ENCODE measurements around the gene DEAF1. TPM values are rescaled to one million over a fixed set of nuclear protein-coding genes. Genes with fewer than 3 reads are reported as not detected.

DEAF1 gene
- total and polyA plus RNA-seq, 10 of the 15 experiments (the other 5 are each of a cell fraction or from before 2014, with no cell fraction given): 0.68 to 51.3 (median 25.9) TPM

- TF ChIP-seq ZNF687 (IDR thresholded peaks at IDR 0.05) (peak; percentile 45; the same call in 1 of the 2 replicates), KLF5 (IDR thresholded peaks at IDR 0.05; ENCODE audit: partially characterized antibody) (no peak), PAX5 (IDR thresholded peaks at IDR 0.05; ENCODE audit: borderline replicate concordance, low read depth, low read length) (no peak), TCF3 (IDR thresholded peaks at IDR 0.05; ENCODE audit: borderline replicate concordance, insufficient read depth, low read depth, low read length) (0 out of 2 replicates have a peak, but pooled peaks have one; percentile 30), ETV6 (conservative IDR thresholded peaks at IDR 0.05 in 1 of 2, IDR thresholded peaks at IDR 0.05 in 1 of 2; ENCODE audit: borderline replicate concordance in 1 of 2, low read depth in 1 of 2) (no peak), TBL1XR1 (IDR thresholded peaks at IDR 0.05; ENCODE audit: low read depth, low read length) (no peak), ZNF384 (IDR thresholded peaks at IDR 0.05; ENCODE audit: borderline replicate concordance, low read depth, low read length) (peak; percentile 47; the same call in 1 of the 2 replicates), SUZ12 (IDR thresholded peaks at IDR 0.05; ENCODE audit: unreplicated experiment) (no peak), RELA (IDR thresholded peaks at IDR 0.05; ENCODE audit: borderline replicate concordance, partially characterized antibody) (no peak), FOXM1 (IDR thresholded peaks at IDR 0.05; ENCODE audit: low read depth, low read length) (no peak), SUPT20H (IDR thresholded peaks at IDR 0.05; ENCODE audit: borderline replicate concordance, control insufficient read depth, low read depth, low read length) (no peak), JUND (IDR thresholded peaks at IDR 0.05; ENCODE audit: low read depth, low read length) (no peak), HCFC1 (IDR thresholded peaks at IDR 0.05; ENCODE audit: low read length) (no peak), SMAD5 (IDR thresholded peaks at IDR 0.05; ENCODE audit: low read depth) (no peak), IKZF2 (IDR thresholded peaks at IDR 0.05) (no peak; a peak in 1 of 4 replicates), MEF2A (IDR thresholded peaks at IDR 0.05; ENCODE audit: insufficient read depth, low read depth, low read length) (no peak), TCF12 (IDR thresholded peaks at IDR 0.05; ENCODE audit: low read depth, low read length) (peak; percentile 67; the same call in 1 of the 2 replicates), GATAD2B (conservative IDR thresholded peaks at IDR 0.05; ENCODE audit: low read depth) (no peak), SP1 (IDR thresholded peaks at IDR 0.05; ENCODE audit: low read depth, low read length) (no peak), DPF2 (IDR thresholded peaks at IDR 0.05) (no peak)
- TF ChIP-seq, protein P1, sequence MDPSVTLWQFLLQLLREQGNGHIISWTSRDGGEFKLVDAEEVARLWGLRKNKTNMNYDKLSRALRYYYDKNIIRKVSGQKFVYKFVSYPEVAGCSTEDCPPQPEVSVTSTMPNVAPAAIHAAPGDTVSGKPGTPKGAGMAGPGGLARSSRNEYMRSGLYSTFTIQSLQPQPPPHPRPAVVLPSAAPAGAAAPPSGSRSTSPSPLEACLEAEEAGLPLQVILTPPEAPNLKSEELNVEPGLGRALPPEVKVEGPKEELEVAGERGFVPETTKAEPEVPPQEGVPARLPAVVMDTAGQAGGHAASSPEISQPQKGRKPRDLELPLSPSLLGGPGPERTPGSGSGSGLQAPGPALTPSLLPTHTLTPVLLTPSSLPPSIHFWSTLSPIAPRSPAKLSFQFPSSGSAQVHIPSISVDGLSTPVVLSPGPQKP (IDR thresholded peaks at IDR 0.05; ENCODE audit: low read depth, low read length): no peak
- TF ChIP-seq, protein P2, sequence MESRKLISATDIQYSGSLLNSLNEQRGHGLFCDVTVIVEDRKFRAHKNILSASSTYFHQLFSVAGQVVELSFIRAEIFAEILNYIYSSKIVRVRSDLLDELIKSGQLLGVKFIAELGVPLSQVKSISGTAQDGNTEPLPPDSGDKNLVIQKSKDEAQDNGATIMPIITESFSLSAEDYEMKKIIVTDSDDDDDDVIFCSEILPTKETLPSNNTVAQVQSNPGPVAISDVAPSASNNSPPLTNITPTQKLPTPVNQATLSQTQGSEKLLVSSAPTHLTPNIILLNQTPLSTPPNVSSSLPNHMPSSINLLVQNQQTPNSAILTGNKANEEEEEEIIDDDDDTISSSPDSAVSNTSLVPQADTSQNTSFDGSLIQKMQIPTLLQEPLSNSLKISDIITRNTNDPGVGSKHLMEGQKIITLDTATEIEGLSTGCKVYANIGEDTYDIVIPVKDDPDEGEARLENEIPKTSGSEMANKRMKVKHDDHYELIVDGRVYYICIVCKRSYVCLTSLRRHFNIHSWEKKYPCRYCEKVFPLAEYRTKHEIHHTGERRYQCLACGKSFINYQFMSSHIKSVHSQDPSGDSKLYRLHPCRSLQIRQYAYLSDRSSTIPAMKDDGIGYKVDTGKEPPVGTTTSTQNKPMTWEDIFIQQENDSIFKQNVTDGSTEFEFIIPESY (IDR thresholded peaks at IDR 0.05): no peak
- TF ChIP-seq, protein P3, sequence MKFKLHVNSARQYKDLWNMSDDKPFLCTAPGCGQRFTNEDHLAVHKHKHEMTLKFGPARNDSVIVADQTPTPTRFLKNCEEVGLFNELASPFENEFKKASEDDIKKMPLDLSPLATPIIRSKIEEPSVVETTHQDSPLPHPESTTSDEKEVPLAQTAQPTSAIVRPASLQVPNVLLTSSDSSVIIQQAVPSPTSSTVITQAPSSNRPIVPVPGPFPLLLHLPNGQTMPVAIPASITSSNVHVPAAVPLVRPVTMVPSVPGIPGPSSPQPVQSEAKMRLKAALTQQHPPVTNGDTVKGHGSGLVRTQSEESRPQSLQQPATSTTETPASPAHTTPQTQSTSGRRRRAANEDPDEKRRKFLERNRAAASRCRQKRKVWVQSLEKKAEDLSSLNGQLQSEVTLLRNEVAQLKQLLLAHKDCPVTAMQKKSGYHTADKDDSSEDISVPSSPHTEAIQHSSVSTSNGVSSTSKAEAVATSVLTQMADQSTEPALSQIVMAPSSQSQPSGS (IDR thresholded peaks at IDR 0.05; ENCODE audit: low read length): no peak
Measured at GRCh38 chr11:692824-693414, 2.1 kb downstream of the DEAF1 start (continued).

Measured in GM12878 (cell line).